HG02884 (cell line): ENCODE measurements around the gene FOXP2.

Experiments
- ATAC-seq: cut with Tn5 transposase; IDR thresholded peaks from one replicate; pipeline ENCODE4 v1.9.1; 2021; ENCODE audit warnings: mild to moderate bottlenecking, moderate library complexity; ENCODE audit not compliant: unreplicated experiment

Gene FOXP2

GRCh38 chr7:114650491-114650890 is 235.9 kb downstream of the FOXP2 start:
- ATAC-seq: no peak

DNA sequence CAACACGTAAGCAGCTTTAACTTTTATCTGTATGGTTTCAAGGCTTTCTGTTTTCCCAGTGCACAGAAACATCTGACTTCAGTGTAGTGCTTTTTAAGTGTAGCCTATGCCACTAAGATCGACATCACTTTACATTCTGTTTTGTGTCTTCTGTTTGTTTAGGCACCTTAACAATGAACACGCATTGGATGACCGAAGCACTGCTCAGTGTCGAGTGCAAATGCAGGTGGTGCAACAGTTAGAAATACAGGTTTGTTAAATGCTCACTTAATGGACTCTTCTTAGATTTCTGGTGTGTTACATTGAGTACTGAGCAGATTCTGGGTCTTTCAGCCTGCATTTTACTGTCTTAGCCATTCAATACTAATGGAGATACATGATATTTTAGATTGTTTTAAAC is 237.4 kb downstream of the FOXP2 start:
- ATAC-seq: no peak

DNA sequence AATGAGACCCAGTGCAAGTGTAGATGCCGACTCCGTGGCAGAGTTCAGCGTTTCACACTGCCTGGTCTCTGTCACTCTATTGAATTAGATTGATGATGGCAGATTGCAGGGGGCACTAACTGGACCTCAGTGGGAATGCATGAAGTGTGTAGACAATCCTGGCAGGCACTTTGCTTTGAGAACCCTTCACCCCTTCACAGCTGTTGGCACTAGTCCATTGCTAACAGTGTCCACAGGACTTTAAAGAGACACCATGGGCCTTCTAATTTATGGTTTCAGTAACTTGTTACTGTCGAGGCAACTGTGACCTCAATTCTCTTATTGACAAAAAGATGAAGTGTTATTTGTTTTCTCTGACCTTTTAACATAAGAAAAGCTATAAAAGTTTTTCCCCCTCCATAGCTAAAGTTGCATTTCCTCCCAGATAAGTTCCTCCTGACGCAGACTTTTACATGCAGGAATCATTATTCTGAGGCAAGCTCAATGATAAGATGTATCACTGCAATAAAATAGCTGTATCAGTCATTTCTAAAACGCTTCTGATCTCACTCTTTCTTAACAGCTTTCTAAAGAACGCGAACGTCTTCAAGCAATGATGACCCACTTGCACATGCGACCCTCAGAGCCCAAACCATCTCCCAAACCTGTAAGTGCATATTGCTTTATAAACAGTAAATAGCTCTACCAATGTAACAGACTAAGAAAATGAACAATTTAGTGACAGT is 238.9 kb downstream of the FOXP2 start:
- ATAC-seq: no peak

DNA sequence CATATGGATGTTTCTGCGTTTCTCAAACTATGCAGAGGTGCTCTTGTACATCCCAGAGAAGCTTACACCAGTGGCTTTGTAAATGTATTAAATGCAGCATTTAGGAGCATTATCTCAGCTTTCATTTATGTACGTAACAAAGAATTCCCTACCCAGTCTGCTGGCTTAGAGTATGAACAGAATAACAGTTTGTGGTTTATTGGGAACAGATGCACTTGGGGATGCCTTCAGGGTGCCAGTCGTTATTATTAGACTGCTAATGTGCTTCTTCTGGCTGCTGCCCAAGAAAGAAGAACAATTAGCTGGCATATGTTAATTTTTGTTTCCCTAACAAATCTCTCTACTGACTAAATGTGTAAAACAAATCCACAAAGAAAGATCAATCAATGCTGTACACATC is 241.9 kb downstream of the FOXP2 start:
- no peak for ATAC-seq

DNA sequence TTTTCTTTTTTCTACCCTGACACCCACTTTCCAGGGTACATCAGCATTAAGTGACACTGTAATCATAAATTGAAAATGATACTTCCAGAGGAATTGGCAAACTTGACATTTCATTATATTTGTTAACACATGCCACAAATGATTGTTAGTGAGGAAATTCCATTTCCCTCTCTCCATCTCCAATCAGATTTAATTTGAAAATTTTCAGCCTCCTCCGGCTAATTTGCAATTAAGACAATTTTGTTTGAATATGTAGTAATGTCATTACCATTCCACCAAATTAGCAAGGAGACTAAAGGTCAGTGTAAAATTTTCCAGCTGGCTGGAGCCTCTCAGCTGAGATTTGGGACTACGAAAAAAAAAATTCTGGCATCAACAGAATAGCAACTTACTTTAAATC is 242.7 kb downstream of the FOXP2 start:
- ATAC-seq: no peak

- no peak for ATAC-seq
Measured at GRCh38 chr7:114658216-114658615, 243.6 kb downstream of the FOXP2 start.

DNA sequence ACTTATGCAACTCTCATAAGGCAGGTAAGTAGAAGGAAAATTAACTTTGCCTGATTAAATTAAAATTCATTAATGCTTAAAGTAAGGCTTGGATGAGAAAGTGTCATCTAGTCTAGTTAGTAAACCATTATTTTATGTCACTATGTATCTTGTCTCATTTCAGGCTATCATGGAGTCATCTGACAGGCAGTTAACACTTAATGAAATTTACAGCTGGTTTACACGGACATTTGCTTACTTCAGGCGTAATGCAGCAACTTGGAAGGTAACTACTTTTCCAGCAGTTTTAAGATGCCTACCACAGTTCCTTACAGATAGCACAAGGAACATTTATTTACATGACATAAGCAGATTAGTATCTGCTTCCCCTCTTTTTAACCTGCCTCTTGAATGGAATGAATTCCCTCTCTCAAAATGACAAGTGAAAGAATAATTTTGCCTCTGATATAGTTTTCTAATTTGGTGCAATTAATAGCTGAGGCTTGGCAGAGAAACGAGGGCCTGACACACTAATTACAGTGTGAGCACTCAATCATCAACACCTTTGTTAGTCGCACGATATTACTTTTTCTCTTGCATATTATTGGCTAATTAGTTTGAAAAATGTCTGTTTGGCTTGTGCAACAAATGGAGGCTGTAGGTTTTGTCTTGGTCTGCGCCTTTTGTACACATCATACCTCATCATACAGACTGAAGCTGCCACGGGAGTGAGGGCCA is 245.0 kb downstream of the FOXP2 start:
- no peak for ATAC-seq

GRCh38 chr7:114660126-114660486 is 245.5 kb downstream of the FOXP2 start:
- no peak for ATAC-seq

DNA sequence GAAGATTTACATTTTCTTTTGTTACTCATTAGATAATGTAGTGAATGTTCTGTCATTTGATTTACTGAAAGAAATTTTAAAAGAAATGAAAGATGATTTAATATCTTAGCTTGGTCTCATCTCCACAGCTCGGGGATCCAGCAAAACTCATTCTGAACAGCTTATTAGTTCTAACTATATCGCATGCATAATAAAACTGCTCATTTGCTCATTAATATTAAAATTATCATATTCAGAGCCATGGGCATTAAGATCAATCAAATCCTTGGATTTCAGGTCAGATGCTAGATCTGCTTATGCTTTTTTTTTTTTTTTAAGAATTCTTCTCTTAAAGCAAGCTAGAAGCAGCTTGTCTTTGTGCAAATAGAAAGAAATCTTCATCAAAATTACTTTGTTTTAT is 246.1 kb downstream of the FOXP2 start:
- no peak for ATAC-seq

DNA sequence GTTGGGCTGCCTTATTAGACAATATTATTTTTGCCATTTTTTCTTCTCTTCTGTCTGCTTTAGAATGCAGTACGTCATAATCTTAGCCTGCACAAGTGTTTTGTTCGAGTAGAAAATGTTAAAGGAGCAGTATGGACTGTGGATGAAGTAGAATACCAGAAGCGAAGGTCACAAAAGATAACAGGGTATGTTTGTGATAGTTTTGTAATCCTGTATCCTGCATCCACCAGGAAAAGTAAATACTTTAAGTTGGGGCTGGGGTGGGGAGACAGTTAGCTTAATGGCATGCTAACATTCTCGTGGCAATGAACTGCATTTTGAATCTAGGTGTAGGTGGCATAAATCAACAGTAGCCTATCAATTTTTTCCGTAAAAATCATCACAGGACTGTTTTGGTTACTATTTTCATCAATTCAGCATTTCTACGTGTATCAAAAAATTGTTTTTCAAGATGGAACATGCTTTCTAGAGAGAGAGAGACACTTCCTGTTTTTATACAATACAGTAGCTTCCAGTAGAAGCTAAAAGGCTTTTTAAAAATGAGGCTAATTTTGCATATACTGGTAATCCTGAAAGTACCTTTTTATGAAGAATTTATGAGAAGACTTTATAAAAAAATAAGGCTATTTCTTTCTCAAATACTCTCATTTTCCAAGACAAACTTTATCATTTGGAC is 247.5 kb downstream of the FOXP2 start:
- no peak for ATAC-seq

GRCh38 chr7:114663502-114663901 is 248.9 kb downstream of the FOXP2 start:
- ATAC-seq: no peak

DNA sequence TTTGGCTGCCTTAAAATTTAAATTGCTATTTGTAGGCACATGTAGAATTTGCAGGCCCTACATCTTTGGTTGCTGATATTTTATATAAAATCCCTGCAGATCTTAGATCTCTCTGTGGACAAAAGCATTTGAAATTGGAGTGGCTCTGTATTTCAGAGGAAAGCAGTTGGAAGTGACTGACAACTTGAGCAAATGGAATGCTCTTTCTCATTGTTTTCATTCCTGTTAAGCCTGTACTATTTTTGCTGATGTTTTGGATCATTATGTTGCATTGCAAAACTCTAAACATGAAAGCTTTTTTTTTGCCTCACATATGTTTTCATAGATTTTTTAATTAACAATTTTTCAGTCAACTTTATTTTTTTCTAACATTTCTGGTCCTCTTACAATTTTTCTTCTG is 256.1 kb downstream of the FOXP2 start:
- ATAC-seq: no peak

DNA sequence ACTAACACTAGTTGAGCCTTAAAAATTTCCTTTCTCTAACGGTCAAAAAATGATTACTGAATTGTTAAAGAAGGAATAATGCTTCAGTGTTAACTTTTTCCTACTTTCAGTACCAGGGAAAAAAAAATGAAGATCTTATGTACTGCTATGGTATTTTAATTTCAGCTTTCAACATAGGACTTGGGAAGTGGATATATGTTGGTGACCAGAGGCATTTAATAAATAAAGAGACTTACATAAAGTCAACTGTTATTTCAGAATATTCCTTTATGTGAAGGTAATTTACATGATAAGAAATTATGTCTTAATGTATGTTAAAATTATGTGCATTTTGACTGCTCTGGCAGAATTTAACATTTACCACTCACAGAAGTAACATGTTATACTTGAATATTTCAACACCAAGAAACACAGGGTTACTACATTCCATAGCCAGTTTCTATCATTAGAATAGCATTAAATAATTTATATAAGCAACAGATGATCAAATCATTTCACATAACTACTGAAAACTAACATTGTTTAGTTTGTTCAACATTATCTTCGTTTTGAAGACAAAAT is 257.0 kb downstream of the FOXP2 start:
- ATAC-seq: no peak

DNA sequence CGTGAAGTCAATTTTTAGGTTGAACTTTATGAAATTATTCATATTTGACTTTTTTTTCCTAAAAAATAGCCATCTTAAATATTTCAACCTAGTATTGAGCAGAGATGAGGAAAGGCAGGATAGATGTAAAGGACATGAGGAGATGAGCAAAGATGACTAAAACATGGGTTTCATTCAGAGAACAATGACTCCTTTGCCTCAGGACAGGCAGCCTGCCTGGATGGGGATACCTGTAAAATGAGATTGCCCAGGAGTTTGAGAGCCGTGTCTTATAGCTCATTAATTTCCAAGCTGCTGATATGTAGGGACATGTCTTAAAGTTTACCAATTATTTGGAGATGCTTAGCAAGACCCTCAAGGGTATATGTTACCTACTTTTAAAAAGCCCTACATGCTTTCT is 263.5 kb downstream of the FOXP2 start:
- ATAC-seq: no peak

DNA sequence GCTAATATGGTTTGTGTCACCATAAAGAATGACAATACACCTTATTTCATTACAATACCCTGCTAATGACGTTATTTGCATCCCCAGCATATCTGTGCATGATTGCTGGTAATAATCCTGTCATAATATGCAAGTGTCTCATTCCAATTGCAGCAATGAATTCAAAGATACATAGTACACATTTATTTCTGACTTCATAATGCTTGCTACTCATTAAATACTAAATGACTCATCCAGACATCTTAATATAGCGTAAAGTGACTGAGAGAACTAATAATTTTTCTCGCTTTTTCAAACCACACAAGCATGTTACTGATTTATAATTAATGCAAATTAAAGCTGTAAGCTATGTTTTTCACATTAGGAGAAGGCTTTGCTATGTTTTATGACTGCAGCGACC is 272.6 kb downstream of the FOXP2 start:
- ATAC-seq: no peak

- no peak for ATAC-seq
Measured at GRCh38 chr7:114688443-114689055, 273.9 kb downstream of the FOXP2 start.

DNA sequence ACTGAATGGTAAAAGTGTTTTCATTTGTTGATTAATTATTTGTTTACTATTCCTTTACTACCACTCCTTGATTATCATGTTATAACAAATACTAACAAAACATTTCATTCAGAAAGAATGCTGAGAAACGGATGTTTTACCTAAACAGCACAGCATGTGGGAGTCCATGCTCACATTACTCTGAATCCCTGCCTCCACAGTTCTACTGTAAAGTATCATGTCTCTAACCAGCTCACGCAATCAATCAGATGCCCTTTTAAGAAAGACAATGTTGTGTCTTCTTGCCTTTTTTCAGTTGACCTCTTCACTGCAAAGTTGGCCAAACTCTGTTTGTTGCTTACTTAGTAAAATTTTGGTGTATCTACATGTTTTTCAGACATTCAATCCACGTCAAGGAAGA is 274.8 kb downstream of the FOXP2 start:
- ATAC-seq: no peak

GRCh38 chr7:114691605-114692004 is 277.0 kb downstream of the FOXP2 start:
- no peak for ATAC-seq

DNA sequence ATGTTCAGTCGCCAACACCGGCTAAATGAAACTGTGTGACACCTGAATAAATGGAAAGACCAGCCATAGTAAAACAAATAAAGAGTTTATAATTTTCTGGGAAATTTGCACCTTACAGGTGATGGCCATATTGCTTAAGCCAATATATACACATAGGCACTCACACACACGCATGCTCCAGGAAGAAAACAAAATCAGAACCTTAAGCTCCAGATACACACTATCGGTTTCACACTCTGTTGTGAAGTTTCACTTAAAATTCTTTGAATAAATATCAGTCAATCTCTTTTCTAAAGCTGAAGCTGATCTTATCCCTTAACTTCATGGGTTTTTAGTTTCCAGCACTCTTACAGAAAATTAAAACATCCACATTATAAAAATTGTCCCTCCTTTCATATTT is 280.6 kb downstream of the FOXP2 start:
- ATAC-seq: no peak

DNA sequence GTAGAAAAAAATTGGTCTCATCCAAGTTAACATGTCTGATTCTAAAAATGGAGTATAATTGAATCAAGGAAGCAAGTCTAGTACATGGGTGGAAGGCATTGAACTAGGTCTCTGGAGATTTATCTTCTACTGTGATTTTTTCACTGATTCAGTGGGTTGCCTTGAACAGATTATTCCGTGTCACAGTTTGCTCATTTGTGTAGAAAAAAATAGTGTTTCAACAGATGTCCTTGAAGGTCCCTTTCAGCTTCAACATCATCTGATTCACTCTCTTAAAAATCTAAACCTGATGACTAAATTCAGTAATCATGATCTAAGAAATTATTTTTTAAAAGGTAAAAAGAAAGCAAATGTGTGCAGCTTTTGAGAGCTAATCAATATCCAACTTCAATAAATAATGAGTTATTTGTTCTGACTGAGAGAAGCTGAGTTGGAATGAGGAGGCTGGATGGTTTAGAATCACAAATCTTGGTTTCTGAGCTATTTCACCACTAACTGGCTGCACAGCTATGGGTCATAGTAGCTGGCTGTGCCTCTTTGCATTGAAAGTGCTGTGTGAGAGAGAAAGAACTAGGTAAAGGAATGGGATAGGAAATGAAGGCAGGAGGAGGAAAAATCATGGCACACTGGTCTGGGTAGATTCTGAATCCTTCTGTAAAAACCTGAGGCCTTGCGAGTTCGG is 285.8 kb downstream of the FOXP2 start:
- no peak for ATAC-seq

GRCh38 chr7:114703677-114704076 is 289.1 kb downstream of the FOXP2 start:
- ATAC-seq: no peak
